Right cardiac atrium (tissue), 5 donors: Measurements from ENCODE around the gene KLHL21. TPM values are rescaled to one million over a fixed set of nuclear protein-coding genes. Genes with fewer than 3 reads are reported as not detected.
"Not testable (repeated sequence)": the region's sequence is repeated elsewhere in the genome, so short reads cannot be mapped to it uniquely, and the experiment has no call there.

Experiments
- ATAC-seq, 2 donors: fragments of 200-7000 bp; cut with Tn5 transposase; one replicate each; pipeline versions ENCODE4 v1.8.0 to v1.9.1; 2020; ENCODE audit warnings: moderate library complexity in 2 of 2, mild to moderate bottlenecking in 1 of 2
- DNase-seq, 3 donors: peaks; one replicate each; pipeline ENCODE4 v3.0.0-alpha.2; 2020
- H3K27ac ChIP-seq: one replicate; pipeline ENCODE4 v1.5.1; 2013; ENCODE audit warnings: mild to moderate bottlenecking, low read length, control low read depth, moderate library complexity
- H3K27me3 ChIP-seq: one replicate; pipeline ENCODE4 v1.6.1; 2013; ENCODE audit not compliant: control insufficient read depth, insufficient read depth
- H3K4me1 ChIP-seq: one replicate; pipeline ENCODE4 v1.6.1; 2013; ENCODE audit warnings: low read length; ENCODE audit not compliant: control insufficient read depth, insufficient read depth
- H3K4me3 ChIP-seq: one replicate; pipeline ENCODE4 v1.5.1; 2013; ENCODE audit warnings: low read length, control low read depth
- H3K9me3 ChIP-seq: one replicate; pipeline ENCODE4 v1.6.1; 2013; ENCODE audit warnings: low read length; ENCODE audit not compliant: control insufficient read depth
- WGBS: extraction: QIAGEN DNeasy Blood & Tissue Kit; methylation state at CpG from one replicate; pipeline ENCODE4 v1.1.7; 2013; 5-methylcytosine and 5-hydroxymethylcytosine counted together
- intact Hi-C, 4 donors: fragments of 100-400 bp; cut with DNase I; formaldehyde crosslinking; loops; one replicate each; pipeline versions ENCODE4 v1.11.0 to v1.14.0; 2022 to 2023
- polyA plus RNA-seq: library from polyadenylated mRNA; stranded (reverse); fragments of 200-250 nt; gene quantifications from one replicate; pipeline ENCODE4 v1.2.3, GENCODE V29; 2013
- total RNA-seq, 4 donors: library from RNA; stranded (reverse); fragmentation: NEBNext Ultra II Directional; extraction: Animal tissue kit (Norgen Biotek cat#: 25700); gene quantifications; one replicate each; pipeline ENCODE4 v1.2.1, GENCODE V29; 2021
- donor health status: healthy with polysubstance abuse.
- donor health status: DM: no; HTN: yes; CAD: no.
- donor health status: DM: no; HTN: no; CAD: no.
- donor health status: DM: no; HTN: yes; CAD: no; lungs with severe emphysema.
- donor health status: DM: yes; HTN: yes; CAD: no.

KLHL21 gene
- total and polyA plus RNA-seq, 5 donors, result 54.9 to 71.3 (median 61.4) TPM

- no peaks in the 10 kb centered on the region for H3K4me1 ChIP-seq
- H3K4me3 ChIP-seq, result peak within 1 kb of the TSS; percentile 99
- intact Hi-C loops, result no loop called here
- ATAC-seq, result peak; percentile 98
- H3K27ac ChIP-seq, result peak within 1 kb of the TSS; percentile 98
- no peaks in the 10 kb centered on the region for H3K9me3 ChIP-seq
- WGBS, result under 1% methylated on average over 84 of the region's 84 CpGs
- no peaks in the 10 kb centered on the region for H3K27me3 ChIP-seq
- DNase-seq, result peak; percentile 100
These were observed 10.8 kb upstream of the KLHL21 start, which contains the start of gene PHF13 for GRCh38 chr1:6613361-6614018. PHF13 (plus strand) TSS chr1:6613731; CDS start chr1:6614067, 336 bp downstream.

GRCh38 chr1:6612641-6613360 lies 10.1 kb upstream of the KLHL21 start:
- peak overlapping the region; percentile 99 for H3K4me3 ChIP-seq
- peak; percentile 65 to 69 for ATAC-seq
- H3K27ac ChIP-seq, result peak overlapping the region; percentile 98
- H3K9me3 ChIP-seq, result no peaks in the 10 kb centered on the region
- under 1% methylated on average over 67 of the region's 67 CpGs for WGBS
- no peaks in the 10 kb centered on the region for H3K27me3 ChIP-seq
- peak in 2 of 3 donors; percentile 60 to 81 for DNase-seq
- no peaks in the 10 kb centered on the region for H3K4me1 ChIP-seq
- intact Hi-C loops, result no loop called here

- H3K4me1 ChIP-seq, result peaks cover 11% of the 10 kb centered on the region
- peak; percentile 46 to 56 for ATAC-seq
- H3K27me3 ChIP-seq, result no peaks in the 10 kb centered on the region
- H3K27ac ChIP-seq, result peak overlapping the region; percentile 94
- intact Hi-C loops, result no loop called here
- DNase-seq, result peak; percentile 87 to 94 (median 91)
- peak overlapping the region; percentile 73 for H3K4me3 ChIP-seq
- no peaks in the 10 kb centered on the region for H3K9me3 ChIP-seq
- WGBS, result 10% methylated on average over 19 of the region's 19 CpGs
These were observed 1.4 kb upstream of the KLHL21 start for GRCh38 chr1:6603915-6604558.

- intact Hi-C loops, result no loop called here
- Histone ChIP-seq H3K27me3 (no peaks in the 10 kb centered on the region), H3K4me3 (peak overlapping the region; percentile 73), H3K9me3 (no peaks in the 10 kb centered on the region), H3K27ac (peak overlapping the region; percentile 94), H3K4me1 (peaks cover 11% of the 10 kb centered on the region)
- under 1% methylated on average over 36 of the region's 36 CpGs for WGBS
- peak; percentile 39 to 62 for ATAC-seq
- DNase-seq, result peak; percentile 78 to 87 (median 86)
These were observed 707 bp upstream of the KLHL21 start for GRCh38 chr1:6603238-6603914.

- WGBS, result under 1% methylated on average over 103 of the region's 103 CpGs
- Histone ChIP-seq H3K27me3 (no peaks in the 10 kb centered on the region), H3K27ac (peak overlapping the region; percentile 92), H3K4me1 (peaks cover 15% of the 10 kb centered on the region), H3K4me3 (peak overlapping the region; percentile 73), H3K9me3 (no peaks in the 10 kb centered on the region)
- DNase-seq (peak; percentile 67 to 84 (median 84)), ATAC-seq (peak; percentile 0 to 24)
- intact Hi-C loops, result loop anchor here in 1 of 4 donors (2.0 kb wide), 1 partner anchor 25 kb away; no protein-coding TSS in a partner anchor
These were observed 573 bp downstream of the KLHL21 start for GRCh38 chr1:6601923-6602668.

- no peaks in the 10 kb centered on the region for H3K9me3 ChIP-seq
- H3K27ac ChIP-seq, result peak overlapping the region; percentile 92
- DNase-seq (peak; percentile 75 to 87 (median 87)), ATAC-seq (peak; percentile 40 to 47)
- intact Hi-C loops, result loop anchor here in 1 of 4 donors (2.0 kb wide), 1 partner anchor 26 kb away; no protein-coding TSS in a partner anchor
- peak overlapping the region; percentile 73 for H3K4me3 ChIP-seq
- H3K4me1 ChIP-seq, result peaks cover 21% of the 10 kb centered on the region
- WGBS, result under 1% methylated on average over 40 of the region's 40 CpGs
- H3K27me3 ChIP-seq, result no peaks in the 10 kb centered on the region
These were observed 1.4 kb downstream of the KLHL21 start for GRCh38 chr1:6601049-6601922.

GRCh38 chr1:6600410-6601048 lies 2.1 kb downstream of the KLHL21 start:
- DNase-seq (peak in 1 of 3 donors; percentile 57), ATAC-seq (peak in 1 of 2 donors; percentile 7)
- Histone ChIP-seq H3K9me3 (no peaks in the 10 kb centered on the region), H3K27ac (peak overlapping the region; percentile 92), H3K27me3 (no peaks in the 10 kb centered on the region), H3K4me3 (peak overlapping the region; percentile 73), H3K4me1 (peaks cover 21% of the 10 kb centered on the region)
- intact Hi-C loops, result loop anchor here in 1 of 4 donors (2.0 kb wide), 1 partner anchor 26 kb away; no protein-coding TSS in a partner anchor
- 15% methylated on average over 10 of the region's 10 CpGs for WGBS

- not testable (repeated sequence) for ATAC-seq, H3K27me3 ChIP-seq, H3K27ac ChIP-seq, H3K9me3 ChIP-seq
- H3K4me3 ChIP-seq, result peak overlapping the region; percentile 73
- peaks cover 21% of the 10 kb centered on the region for H3K4me1 ChIP-seq
- peak in 1 of 3 donors; percentile 40 for DNase-seq
- intact Hi-C loops, result loop anchor here in 1 of 4 donors (2.0 kb wide), 1 partner anchor 27 kb away; no protein-coding TSS in a partner anchor
- 62% methylated on average over 8 of the region's 8 CpGs for WGBS
These were observed 2.7 kb downstream of the KLHL21 start for GRCh38 chr1:6599991-6600390.
